GM19397 (cell line): Measurements from ENCODE around the gene ADGRA1.
"Not testable (repeated sequence)": the region's sequence is repeated elsewhere in the genome, so short reads cannot be mapped to it uniquely, and the experiment has no call there.

Source experiments
- ATAC-seq: cut with Tn5 transposase; IDR thresholded peaks from one replicate; pipeline ENCODE4 v1.9.1; 2021; ENCODE audit warnings: mild to moderate bottlenecking, moderate library complexity; ENCODE audit not compliant: unreplicated experiment

Gene ADGRA1

DNA sequence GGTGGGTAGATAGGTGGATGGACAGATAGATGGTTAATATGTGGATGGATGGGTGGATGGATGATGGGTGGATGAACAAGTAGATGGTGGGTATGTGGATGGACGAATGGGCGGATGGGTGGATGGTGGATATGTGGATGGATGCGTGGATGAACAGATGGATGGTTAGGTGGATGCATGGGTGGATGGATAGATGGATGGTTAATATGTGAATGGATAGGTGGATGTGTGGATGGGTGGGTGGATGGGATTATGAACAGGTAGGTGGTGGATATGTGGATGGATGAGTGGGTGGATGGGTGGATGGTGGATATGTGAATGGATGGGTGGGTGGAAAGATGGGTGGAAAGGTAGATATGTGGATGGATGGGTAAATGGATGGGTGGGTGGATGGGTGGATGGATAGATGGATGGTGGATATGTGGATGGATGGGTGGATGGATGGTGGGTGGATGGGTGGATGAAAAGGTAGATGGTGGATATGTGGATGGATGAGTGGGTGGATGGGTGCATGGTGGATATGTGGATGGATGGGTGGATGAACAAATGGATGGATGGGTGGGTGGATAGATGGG lies 87.1 kb downstream of the ADGRA1 start:
- no peak for ATAC-seq

DNA sequence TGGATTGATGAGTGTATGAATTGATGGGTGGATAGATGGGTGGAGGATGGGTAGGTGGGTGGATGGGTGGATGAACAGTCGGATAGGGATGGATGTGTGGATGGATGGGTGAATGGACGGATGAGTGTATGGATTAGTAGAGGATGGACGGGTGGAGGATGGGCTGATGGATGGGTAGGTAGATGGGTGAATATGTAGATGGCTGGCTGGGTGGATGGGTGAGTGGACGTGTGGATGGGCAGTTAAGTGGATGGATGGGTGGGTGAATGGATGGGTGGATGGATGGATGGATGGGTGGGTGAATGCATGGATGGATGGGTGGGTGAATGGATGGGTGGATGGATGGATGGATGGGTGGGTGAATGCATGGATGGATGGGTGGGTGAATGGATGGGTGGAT lies 87.9 kb downstream of the ADGRA1 start:
- not testable (repeated sequence) for ATAC-seq

DNA sequence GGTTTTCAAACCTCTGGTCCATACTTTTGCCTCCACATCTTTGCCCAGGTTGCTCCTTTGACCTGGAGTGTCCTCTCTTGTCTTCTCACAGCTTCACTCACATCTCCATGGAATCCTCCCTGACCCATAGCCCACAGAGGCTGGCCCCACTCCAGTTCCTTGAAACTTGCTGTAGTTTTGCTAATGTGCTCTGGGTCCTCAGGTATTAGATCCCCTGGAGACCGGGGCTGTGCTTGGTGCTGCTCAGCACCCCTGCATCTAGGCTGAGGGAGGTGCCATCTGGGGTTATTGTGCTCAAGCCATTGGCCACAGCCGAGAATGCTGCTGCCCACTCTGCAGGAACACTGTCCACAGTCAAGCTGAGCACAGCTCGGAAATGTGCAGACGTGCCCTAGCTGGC lies 88.8 kb downstream of the ADGRA1 start:
- no peak for ATAC-seq

DNA sequence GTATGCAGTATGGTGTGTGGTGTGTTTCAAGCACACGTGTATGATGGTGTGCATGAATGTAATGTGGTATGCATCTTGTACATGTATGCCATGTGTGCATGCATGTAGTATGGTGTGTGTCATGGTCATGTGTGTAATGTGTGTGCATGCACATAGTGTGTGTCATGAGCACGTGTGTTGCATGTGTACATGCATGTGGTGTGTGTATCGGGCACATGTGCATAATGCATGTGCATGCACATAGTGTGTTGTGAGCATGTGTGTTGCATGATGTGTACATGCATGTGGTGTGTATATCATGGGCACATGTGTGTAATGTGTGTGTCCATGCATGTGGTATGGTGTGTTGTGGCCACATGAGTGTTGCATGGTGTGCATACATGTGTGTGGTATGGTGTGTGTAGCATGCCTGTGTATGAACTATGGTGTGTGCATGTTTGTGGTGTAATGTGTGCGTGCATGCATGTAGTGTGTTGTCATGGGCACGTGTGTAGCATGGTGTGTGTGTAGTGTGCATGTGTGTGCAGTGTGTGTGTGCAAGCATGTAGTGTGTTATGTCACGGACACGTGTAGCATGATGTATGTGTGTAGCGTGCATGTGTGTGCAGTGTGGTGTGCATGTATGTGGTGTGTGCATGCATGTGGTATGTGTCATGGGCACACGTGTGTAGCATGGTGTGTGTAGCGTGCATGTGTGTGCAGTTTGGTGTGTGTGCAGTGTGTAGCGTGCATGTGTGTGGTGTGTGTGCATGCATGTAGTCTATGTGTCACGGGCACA lies 89.8 kb downstream of the ADGRA1 start:
- no peak for ATAC-seq

DNA sequence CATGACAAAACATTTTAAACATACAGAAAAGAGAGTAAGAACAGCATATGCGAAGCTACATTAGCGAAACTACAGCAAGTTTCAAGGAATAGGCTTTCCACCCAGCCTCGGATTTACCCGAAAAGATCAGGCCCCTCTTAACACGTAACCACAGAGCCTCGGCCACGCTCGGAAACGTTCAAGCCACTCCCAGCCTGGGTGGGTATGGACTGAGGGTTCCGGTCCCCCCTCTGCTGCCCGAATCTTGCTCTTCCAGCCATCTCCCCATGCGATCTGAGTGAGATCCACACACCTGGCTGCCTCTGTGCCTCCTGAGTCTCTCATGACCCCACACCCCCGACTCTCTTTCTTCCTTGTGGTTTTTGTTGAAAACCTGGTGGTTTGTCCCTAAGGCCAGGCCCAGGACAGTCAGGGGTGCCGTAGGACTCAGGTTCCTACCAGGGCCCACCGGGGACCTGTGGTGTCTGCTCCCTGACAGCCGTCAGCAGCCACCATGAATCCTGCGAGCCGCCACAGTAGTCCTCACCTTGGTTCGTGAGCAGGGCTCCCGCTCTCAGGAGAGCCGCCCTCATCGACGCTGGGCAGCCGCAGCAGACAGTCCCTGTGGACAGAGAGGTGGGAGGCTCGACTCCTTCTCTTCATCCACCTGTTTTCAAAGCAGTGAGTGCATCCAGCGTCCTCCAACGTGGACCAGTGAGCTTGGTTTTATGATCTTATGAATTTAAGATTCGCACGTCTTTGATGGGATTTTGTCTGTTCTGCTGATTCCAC lies 90.8 kb downstream of the ADGRA1 start:
- no peak for ATAC-seq

DNA sequence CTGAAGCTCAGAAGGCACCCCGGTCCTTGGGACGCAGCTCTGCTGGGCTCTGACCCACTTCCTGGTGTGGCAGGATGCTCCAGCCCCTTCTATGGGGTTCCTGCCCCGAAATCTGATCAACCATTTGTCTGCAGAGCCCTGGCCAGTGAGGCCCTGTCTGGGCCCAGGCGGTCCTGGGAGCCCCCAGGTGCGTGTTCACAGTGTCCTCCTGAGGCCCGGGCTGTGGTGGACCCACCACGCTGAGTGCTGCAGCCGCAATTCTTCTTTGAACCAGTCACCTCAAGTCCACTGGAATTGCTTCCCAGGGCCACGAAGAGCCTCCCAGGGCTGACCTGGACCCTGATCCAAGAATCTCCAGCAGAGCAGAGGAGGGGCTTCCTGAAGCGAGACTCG lies 91.4 kb downstream of the ADGRA1 start:
- no peak for ATAC-seq

DNA sequence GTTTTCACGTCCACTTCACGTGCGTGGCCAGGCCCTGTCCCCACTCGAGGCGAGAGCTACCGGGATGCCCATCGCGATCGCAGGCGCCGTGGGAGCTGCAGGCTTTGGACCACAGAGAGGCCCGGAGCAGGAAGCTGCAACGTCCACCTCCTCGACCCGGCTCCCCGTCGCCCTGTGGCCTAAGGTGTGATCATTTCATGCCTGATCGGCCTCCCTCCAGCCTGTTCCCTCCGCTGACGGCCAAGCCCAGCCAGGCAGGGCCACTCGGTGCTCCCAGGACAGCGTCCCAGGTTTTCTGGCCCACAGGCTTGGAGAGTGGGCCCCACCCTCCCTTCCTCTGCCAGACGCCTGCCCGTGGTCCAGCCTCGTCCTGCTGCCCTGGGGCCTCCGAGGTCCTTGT lies 91.9 kb downstream of the ADGRA1 start:
- ATAC-seq = no peak

DNA sequence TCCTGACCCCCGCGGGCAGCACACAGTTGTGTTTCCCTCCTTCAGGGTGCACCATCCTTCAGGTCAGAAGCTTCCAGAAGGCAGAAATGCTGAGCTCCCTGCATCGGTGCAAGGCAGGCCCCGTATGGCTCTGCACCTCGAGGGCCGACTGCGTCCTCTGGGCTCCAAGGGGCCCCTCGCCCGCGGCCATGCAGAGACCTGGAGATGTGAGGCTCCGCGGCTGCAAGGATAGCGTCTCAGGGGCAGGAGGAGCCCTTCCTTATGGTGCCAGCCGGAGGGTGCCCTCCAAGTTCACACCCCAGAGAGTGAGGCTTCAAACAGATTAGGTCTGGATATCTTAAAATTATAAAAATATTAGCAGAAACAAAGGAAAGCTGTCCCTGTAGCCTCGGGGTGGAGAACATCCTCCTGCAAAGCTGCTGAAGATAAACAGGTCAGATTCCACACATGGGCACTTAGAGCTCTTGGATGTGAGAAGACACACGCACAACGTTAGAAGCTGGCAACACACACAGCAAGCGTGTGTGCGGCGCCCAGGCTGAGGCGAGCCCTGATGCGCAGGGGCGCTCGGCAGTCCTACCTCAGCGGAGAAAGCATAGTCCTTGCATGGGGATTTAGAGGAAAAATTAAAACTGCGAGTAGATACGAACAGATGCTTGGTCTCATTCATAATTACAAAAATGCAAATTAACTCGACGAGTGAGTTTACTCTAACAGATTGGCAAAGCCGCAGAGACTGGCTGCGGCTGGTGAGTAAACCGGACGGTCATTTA lies 92.7 kb downstream of the ADGRA1 start:
- ATAC-seq = no peak

DNA sequence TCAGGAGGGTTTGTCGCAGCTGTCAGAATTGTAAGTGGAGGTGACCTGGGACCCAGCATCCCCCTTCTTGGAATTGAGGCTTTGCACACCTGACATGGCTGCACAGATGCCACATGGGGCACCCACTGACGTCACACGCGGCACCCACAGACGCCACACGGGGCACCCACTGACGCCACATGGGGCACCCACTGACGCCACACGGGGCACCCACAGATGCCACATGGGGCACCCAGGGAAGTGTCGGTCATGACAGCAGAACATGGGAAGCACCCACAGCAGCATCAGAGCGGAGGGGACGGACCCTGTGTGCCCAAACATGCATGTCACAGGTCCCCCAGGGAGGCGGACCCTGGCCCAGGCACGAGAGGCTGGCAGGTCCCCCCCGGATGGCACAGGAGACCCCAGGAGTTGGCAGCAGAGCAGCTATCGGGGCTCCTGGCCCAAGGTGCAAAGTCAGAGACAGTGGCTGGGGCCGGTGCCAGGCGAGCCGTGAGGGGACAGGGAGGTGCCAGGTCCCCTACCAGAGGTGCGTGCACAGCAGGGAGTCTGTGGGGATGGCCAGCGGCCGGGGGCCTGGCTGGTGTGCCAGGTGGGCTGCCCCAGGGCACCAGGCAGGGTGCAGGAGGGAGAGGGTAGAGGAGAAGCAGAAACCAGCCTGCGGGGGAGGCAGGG lies 93.4 kb downstream of the ADGRA1 start:
- no peak for ATAC-seq
